Uterus (tissue), 4 donors: ENCODE data around the gene GPER1. TPM values are rescaled to one million over a fixed set of nuclear protein-coding genes. Genes with fewer than 3 reads are reported as not detected.

Experiments
- DNase-seq, 2 donors: peaks; one replicate each; pipeline ENCODE4 v3.0.0-alpha.2; 2019 to 2020
- H3K27ac ChIP-seq, 2 donors: fragments of 200-600 bp; sonication (generic); 1 replicate in 1 of 2; 2 replicates in 1 of 2; pipeline ENCODE4 v1.5.1; 2016 to 2018
- H3K27me3 ChIP-seq, 2 donors: fragments of 200-600 bp; sonication (generic); one replicate each; pipeline ENCODE4 v1.5.1; 2018 to 2019; ENCODE audit warnings: control low read depth in 1 of 2
- H3K36me3 ChIP-seq, 2 donors: fragments of 200-600 bp; sonication (generic); one replicate each; pipeline ENCODE4 v1.5.1; 2019; ENCODE audit warnings: control low read depth in 1 of 2
- H3K4me1 ChIP-seq, 2 donors: fragments of 200-600 bp; sonication (generic); one replicate each; pipeline ENCODE4 v1.5.1; 2018 to 2019; ENCODE audit warnings: control low read depth in 1 of 2
- H3K4me3 ChIP-seq, 2 donors: fragments of 200-600 bp; sonication (generic); 1 replicate in 1 of 2; 2 replicates in 1 of 2; pipeline ENCODE4 v1.5.1; 2018 to 2019; ENCODE audit warnings: mild to moderate bottlenecking in 1 of 2
- H3K9me3 ChIP-seq, 2 donors: fragments of 200-600 bp; sonication (generic); one replicate each; pipeline ENCODE4 v1.5.1; 2019; ENCODE audit warnings: control low read depth in 1 of 2
- CTCF ChIP-seq, 4 experiments: fragments of 200-600 bp in 2 of 4; fragments of 450-650 bp in 2 of 4; sonication (generic) in 2 of 4; IDR thresholded peaks; one replicate each; pipeline ENCODE4 v1.5.1; 2016 to 2019; ENCODE audit warnings: antibody characterized with exemption in 4 of 4, mild to moderate bottlenecking in 2 of 4, moderate library complexity in 1 of 4
- POLR2A ChIP-seq, 2 donors: fragments of 450-650 bp; IDR thresholded peaks; one replicate each; pipeline ENCODE4 v1.6.1; 2016; ENCODE audit warnings: antibody characterized with exemption in 2 of 2, mild to moderate bottlenecking in 1 of 2, moderate library complexity in 1 of 2
- intact Hi-C: fragments of 100-400 bp; cut with DNase I; formaldehyde crosslinking; loops from one replicate; pipeline ENCODE4 v1.15.1; 2023; ENCODE audit warnings: low total_unique reads
- total RNA-seq, 4 donors: library from RNA; depleted of rRNA in 3 of 4; stranded (reverse); fragments of >200 nt in 3 of 4; gene quantifications; one replicate each; pipeline versions ENCODE4 v1.1.0 to v1.2.4, GENCODE V29; 2014 to 2023
- donor health status: DM: yes; HTN: yes; CAD: no.

Gene GPER1
- total RNA-seq, 4 donors from 2014 or later: 1.3 to 10.6 (median 5.0) TPM

GRCh38 chr7:1136841-1137516, 49.1 kb downstream of the GPER1 start:
- Histone ChIP-seq H3K27me3 (no peaks in the 10 kb centered on the region), H3K27ac (no peak overlapping the region), H3K9me3 (no peaks in the 10 kb centered on the region), H3K36me3 (no peaks in the 10 kb centered on the region), H3K4me1 (peaks cover 0 to 4% of the 10 kb centered on the region in 2 donors), H3K4me3 (peak overlapping the region; percentile 68 to 91)
- TF ChIP-seq POLR2A (IDR thresholded peaks at IDR 0.05) (no peak), CTCF (IDR thresholded peaks at IDR 0.05) (no peak)
- DNase-seq: no peak
- intact Hi-C loops: loop anchor here (5.0 kb wide), 1 partner anchor 145 kb away; no protein-coding TSS in a partner anchor

GRCh38 chr7:1137517-1138167, 49.7 kb downstream of the GPER1 start:
- Histone ChIP-seq H3K36me3 (no peaks in the 10 kb centered on the region), H3K9me3 (no peaks in the 10 kb centered on the region), H3K27me3 (no peaks in the 10 kb centered on the region), H3K4me1 (peaks cover 0 to 4% of the 10 kb centered on the region in 2 donors), H3K27ac (peak overlapping the region; percentile 76 to 81), H3K4me3 (peak overlapping the region; percentile 68 to 91)
- DNase-seq: no peak
- no peak for TF ChIP-seq POLR2A (IDR thresholded peaks at IDR 0.05)
- TF ChIP-seq CTCF (IDR thresholded peaks at IDR 0.05): no peak
- intact Hi-C loops: loop anchor here (5.0 kb wide), 1 partner anchor 145 kb away; no protein-coding TSS in a partner anchor

- intact Hi-C loops: no loop called here
- DNase-seq: no peak
- TF ChIP-seq POLR2A (IDR thresholded peaks at IDR 0.05) (no peak), CTCF (IDR thresholded peaks at IDR 0.05) (no peak)
- Histone ChIP-seq H3K36me3 (no peaks in the 10 kb centered on the region), H3K27ac (no peak overlapping the region), H3K27me3 (no peaks in the 10 kb centered on the region), H3K4me1 (peaks cover 0 to 4% of the 10 kb centered on the region in 2 donors), H3K4me3 (no peak overlapping the region), H3K9me3 (no peaks in the 10 kb centered on the region)
Measured at GRCh38 chr7:1140476-1141104, 52.7 kb downstream of the GPER1 start.

- no peaks in the 10 kb centered on the region for H3K9me3 ChIP-seq
- H3K36me3 ChIP-seq: no peaks in the 10 kb centered on the region
- intact Hi-C loops: no loop called here
- H3K4me1 ChIP-seq: peaks cover 0 to 4% of the 10 kb centered on the region in 2 donors
- no peak overlapping the region for H3K27ac ChIP-seq
- DNase-seq: no peak
- no peak for TF ChIP-seq POLR2A (IDR thresholded peaks at IDR 0.05)
- no peak for TF ChIP-seq CTCF (IDR thresholded peaks at IDR 0.05)
- no peaks in the 10 kb centered on the region for H3K27me3 ChIP-seq
- H3K4me3 ChIP-seq: no peak overlapping the region
Measured at GRCh38 chr7:1141651-1142050, 53.7 kb downstream of the GPER1 start.
